Activated T-cell treated with anti-CD3 and anti-CD28 coated beads for 24 hours (primary cell): ENCODE measurements around the gene WDR62.

Experiments used
- DNase-seq: peaks from one replicate; pipeline ENCODE4 v3.0.0-alpha.2; 2020; ENCODE audit warnings: low read depth

WDR62 gene

DNA sequence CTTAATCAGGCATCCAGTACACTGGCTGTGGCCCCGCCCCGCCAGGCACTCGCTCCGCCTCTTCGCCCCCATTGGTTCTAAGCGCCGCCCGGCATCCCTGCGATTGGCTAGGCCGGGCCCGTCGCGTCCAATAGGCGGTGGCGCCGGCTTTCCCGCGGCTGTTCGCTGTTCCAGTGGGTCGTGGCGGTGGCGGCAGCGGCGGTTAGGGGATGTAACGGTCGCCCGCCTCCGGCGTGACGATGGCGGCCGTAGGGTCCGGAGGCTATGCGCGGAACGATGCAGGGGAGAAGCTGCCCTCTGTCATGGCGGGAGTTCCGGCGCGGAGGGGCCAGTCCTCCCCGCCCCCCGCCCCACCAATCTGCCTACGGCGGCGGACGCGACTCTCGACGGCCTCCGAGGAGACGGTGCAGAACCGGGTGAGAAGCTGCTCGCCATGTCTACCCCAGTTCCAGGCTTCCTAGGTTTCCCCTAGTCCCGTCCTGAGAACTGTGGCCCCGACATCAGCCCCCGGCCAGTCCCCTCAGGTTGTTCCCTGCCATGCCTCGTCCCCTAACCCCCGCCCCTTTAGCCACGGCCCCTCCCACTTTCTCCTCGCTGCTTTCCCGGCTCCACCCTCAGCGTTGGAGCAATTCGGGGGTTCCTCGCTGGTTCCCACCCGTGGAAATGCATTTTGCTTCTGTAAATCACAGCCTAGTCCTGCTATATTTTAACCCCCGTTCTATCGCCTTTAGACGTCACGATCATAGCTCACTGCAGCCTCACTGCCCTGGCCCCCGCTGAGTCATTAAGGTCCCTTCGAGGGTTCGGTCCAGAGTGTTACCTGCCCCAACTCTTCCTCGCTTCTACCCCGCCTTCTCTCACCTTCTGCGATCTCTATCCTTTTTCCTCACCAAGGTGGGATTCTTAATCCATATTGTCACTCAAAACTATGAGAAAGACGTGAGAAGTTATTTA is at the start of gene WDR62:
WDR62 (plus strand) TSS at position 165 of the 954 bp plus-strand sequence; CDS start at position 240, 75 bp downstream.
- peak; percentile 91 for DNase-seq

DNA sequence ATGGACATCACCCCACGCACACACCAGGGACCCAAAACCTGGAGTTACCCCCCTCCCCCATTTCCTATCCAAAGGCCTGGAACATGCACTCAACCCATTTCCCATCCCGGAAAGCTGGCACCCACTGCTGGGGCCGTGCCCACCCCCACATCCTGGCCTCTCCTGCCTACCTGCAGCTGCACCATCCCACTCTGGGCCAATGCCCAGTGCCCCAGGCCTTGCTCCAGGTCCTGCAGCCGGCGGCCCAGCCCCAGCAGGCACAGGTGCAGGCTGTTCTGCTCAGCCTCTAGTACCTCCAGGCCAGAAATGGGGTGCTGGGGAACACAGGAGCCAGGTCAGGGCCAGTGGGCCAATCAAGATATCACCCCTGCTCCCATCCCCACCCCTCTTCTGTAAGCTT is 47.7 kb upstream of the WDR62 start:
- DNase-seq: no peak

DNA sequence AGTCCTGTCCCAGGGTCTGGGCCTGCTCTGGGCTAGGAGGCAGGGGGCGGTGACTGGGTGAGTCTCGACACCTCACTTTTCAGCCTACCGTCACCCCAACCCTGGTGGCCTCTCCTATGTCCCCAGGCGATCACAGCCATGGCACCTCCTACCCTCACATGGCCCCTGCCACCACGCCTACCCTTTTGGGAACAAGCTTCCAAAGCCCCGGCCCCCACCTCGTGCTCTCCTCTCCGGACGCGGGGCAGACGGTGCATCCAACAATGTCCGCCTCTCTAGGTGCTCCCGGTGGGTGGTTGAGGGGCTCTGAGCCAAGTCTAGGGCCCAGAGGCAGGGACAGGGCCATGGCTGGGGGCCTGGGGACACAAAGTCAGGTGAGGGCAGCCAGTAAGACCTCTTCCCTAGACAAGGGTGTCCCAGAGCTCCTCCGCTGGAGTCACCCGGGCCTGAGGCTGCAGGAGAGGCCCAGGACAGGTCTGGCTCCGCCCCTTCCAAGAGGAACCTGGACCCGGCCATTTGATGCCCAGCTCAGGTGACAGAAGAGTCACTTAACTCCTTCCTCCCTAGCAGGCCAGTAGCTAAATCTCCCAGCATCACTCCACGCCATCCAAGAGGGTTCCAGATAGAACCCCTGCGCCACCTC is 46.2 kb upstream of the WDR62 start, which contains the start of gene SYNE4:
SYNE4 (minus strand) TSS at position 478 of the 643 bp plus-strand sequence; CDS start at position 346, 132 bp downstream.
- no peak for DNase-seq

DNA sequence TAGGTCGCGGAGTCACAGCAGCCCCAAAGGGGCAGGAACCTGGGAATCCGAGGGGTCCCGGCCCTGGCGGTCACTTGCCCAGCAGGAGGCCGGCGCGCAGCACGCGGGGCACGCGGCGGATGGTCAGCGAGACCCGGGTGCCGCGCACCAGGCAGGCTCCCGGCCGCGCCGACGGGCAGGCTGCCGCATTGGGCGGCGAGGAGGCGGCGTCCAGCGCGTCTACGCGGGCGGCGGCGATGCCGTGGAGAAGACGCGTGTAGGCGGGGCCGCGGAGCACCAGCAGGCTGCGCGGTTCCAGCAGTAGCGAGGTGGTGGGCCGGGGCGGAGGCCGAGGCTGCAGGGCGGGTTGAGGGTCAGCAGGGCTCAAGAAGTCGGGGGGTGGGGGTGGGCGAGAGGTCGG is 45.5 kb upstream of the WDR62 start:
- peak; percentile 44 for DNase-seq

DNA sequence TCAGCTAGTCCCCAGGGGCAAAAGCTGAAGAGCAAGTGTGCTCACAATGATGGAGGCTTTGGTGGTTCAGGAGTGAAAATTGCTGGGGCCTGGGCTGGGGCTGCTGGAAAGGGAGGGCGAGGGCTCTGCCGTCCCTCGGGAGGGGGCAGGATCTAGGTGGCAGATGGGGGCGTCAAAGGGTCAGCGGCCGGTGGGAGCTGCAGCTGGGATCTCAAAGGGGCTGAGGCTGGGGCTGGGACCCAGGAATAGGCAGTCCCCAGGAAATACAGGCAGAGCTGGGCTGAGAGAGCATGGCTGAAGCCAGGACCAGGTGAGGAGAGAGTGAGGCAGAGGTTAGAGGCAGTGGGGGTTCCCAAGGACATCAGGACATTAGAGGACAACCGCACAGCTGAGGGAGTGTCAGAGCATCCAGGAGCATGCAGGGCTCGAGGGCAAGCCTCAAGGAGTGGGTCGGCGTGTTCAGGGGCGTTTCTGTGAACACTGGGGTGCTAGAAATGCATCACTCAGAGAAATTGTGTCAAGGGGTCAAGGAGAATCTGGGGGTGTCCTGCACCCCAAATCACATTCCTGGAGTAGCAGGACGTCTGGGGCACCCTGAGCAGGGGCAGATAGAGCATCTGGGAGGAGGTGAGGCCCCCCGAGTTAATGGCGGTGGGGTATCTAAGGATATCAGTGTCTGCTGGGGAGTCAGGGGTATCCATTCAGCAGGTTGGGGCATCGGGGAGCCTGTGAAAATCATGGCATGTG is 44.9 kb upstream of the WDR62 start:
- no peak for DNase-seq

DNA sequence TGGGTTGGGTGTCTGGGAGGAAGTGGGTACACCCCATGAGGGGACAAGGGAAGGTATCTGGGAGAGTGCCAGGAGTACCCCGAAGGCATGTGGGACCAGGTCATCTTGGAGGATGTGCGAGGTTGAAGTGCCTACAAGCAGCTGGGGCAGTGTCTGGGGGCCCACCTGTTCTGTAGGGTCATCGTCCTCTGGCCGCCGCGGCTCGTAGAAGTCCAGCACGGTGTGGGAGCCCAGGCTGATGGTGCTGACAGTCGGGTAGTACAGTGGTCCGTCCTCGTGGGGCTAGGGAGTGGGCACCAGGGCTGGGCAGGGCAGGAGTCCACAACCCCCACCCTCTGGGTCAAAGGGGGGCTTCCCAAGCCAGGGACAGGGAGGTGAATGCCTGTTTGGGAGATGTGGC is 44.3 kb upstream of the WDR62 start:
- DNase-seq: no peak

DNA sequence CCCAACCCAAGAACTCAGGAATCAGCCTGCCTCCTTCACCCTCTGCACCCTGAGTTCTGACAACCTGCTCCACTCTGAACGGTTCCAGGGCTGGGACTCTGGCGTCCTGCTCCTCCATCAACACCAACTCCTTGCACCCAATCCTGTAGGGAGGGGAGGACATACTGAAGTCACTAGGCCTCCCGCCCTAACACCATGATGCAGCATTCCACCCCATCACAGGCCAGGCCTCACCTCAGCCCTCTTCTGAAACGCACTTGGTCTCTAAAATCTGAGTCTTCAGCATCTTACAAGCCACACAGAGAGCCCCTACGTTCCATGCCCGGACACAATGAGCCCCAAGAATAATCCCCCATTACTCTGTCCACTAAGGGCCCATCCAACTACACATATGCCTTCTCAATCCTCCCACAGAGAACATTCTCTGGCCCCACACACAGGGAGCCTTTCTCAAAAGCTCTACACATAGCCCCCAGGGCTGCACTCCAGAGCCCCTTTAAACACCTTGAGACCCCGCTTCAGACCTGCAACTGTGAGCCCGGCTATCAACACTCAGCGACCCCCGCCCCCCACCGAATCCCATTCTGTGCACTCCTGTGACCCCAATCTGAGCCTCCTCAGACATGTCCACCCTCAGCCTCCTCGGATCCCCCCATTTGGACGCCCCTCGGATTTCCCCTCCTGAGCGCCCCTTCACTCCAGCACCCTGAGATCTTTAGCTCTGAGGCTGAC is 41.3 kb upstream of the WDR62 start:
- DNase-seq: peak; percentile 10

DNA sequence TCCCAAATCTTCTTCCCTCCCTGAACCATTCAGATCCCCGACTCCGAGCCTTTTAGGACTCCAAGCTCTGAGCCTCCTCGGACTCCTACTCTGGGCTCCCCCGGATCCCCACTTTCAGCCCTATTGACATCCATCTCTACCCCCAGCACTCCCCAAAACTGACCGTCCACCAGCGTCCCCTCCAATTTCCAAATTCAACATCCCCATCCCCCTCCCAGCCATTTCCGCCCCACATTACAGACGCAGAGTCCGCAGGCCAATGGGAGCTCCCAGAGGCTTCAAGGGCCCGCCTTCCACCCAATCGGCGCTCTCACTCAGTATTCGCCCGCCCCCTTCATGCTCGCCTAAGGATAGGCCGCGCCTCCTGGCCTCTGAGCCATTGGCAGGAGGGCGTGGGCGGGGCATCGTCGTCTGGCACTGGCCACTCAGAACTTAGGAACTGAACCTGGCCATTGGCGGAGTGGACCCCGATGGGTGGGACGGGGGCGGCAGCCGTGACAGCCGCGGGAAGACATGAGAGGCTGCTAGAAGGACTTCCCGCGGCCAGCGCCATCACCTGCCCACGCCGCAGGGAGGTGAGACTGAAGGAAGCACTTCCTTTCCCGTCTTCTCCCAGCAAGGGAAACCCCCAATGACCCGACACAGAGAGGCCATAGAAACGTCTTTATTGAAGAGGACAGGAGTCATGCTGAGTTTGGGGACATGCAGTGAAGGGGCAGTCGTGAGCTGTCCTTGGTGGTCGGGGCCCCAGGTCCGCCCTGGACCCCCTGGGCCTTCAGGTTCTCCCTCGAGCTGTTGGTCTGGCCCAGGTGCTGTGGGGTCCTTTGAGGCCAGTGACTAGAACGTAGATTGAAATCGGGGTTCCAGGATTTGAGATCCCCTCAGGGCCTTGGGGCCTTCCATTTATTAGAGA is 40.4 kb upstream of the WDR62 start, which contains the start of gene ALKBH6:
ALKBH6 (minus strand) TSS at position 202 of the 913 bp plus-strand sequence. CDS start 816 bp downstream, outside the sequence.
- DNase-seq: peak; percentile 99

DNA sequence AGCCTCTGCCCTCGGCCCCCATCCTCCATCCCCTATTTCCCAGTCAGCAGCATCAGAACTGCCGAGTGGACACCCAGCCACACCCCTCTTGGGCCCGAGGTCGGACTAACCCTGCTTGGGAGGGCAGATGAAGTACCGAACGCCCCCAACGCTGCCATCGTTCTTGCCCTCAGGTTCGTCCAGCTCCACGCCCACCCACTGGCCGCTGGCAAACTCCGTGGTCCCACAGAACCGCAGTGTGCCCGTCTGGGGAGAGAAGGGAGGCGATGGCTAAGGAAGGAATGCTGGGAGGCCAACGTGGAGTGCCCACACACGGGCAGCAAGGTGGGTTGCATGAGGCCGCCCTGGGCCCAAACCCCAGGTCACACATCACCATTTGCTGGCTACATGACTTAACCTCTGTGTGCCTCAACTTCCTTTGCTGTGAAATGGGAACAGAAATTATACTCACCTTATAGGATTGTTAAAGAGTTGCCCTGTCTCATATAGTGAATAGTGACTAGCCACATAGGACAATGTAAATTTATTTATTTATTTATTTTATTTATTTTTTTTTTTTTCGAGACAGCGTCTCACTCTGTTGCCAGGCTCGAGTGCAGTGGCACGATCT is 35.5 kb upstream of the WDR62 start:
- DNase-seq: no peak

DNA sequence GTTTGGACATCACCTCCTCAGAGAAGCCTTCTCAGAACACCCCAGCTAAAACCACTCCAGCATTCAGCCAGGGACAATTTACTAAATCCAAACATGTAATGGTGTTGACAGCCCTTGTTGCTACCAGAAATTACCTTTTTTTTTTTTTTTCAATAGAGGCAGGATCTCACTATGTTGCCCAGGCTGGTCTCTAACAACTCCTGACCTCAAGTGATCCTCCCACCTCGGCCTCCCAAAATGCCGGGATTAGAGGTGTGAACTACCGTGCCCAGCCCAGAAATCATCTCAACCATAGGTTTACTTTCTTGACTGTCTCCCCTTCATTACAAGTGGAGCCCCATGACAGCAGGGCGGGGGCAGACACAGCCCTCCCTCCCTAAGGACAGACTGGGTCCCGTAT is 31.3 kb upstream of the WDR62 start:
- no peak for DNase-seq

DNA sequence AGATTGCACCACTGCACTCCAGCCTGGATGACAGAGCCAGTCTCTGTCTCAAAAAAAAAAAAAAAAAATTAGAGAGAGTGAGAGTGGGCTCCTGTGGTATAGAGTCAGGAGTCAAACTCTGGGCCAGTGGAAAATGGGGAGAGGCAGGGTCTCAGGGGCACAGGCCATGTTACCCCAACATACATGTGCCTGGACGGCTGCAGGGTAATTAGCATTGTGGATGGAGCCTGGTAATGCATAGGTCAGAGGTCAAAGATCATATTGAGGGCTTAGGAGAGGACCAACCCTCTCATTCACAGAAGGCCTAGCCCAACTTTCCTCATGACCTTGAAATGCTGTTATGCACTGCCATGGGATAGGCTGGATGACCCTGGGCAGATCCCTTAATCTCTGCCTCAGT is 29.2 kb upstream of the WDR62 start:
- no peak for DNase-seq

DNA sequence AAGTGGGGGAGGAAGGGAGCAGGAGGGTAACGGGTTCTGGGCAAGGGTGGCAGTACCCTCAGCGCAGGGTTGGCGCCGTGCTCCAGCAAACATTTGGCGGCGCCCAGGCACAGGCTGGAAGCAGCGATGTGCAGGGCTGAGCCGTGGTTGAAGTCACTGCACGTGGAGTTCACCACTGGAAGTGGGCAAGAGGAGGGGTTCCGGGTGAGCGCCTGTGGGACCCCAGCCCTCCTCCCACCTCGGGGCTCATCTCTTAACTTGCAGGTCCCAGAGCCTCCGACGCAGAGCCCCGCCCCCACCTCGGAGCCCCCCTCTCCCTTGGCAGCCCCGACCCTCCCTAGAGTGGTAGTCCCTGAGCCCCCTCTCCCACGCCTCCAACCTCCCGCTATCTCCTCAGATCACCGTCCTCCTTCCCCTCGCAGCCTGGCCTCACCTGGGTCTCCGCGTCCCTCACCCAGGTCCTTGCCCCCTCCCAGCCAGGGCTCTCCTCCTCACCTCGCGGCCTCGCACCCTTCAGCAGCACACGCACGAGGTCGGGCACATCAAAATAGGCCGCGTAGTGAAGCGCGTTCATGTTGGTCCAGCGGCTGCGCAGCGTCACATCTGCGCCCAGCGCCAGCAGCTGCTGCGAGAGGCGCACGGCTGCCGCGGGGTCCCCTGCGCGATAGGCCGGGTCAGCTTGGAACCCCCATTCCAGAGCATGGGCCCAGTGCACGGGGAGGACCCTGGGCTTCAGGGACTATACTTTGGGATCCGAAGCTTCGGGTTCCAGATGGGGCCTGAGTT is 28.4 kb upstream of the WDR62 start:
- no peak for DNase-seq

DNA sequence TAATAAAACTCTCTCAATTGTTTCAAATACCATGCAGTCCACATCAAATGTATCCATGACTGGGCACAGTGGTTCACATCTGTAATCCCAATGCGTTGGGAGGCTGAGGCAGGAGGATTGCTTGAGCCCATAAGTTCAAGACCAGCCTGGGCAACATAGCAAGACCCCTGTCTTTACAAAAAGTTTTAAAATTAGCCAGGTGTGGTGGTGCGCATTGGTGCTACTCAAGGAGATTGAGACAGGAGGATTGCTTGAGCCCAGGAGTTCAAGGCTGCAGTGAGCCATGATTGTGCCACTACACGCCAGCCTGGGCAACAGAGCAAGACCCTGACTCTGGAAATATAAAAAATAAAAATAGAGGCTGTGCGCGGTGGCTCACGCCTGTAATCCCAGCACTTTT is 27.0 kb upstream of the WDR62 start:
- DNase-seq: no peak

DNA sequence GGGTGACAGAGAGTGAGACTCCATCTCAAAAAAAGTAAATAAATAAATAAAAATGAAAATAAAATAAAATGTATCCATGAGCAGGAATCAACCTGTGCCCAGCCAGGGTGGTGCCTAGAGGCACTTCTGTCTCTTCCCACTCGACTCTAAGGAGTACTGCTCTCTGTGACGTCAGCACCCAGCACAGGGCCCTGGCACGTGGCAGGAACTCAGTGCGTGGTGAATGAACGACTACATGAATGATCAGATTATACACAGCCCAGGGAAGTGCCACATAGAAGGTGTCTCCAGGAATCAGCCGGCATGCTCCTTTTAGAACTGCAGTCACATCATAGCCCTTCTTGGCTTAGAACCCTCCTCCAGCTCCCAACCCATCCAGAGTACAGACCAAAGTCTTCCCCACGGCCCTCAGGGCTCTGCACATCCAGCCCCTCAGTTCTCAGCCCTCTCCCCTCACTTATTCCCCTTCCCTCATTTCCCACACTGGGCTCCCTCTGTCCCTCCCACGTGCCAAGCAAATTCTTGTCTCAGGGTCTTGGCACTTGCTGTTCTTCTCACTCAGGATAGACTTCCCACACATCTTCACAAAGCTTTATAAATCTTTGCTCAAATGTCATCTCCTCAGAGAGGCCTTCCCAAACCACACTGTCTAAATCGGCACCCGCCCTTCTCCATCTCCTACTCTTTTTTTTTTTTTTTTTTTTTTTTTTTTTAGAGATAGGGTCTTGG is 26.2 kb upstream of the WDR62 start:
- no peak for DNase-seq

DNA sequence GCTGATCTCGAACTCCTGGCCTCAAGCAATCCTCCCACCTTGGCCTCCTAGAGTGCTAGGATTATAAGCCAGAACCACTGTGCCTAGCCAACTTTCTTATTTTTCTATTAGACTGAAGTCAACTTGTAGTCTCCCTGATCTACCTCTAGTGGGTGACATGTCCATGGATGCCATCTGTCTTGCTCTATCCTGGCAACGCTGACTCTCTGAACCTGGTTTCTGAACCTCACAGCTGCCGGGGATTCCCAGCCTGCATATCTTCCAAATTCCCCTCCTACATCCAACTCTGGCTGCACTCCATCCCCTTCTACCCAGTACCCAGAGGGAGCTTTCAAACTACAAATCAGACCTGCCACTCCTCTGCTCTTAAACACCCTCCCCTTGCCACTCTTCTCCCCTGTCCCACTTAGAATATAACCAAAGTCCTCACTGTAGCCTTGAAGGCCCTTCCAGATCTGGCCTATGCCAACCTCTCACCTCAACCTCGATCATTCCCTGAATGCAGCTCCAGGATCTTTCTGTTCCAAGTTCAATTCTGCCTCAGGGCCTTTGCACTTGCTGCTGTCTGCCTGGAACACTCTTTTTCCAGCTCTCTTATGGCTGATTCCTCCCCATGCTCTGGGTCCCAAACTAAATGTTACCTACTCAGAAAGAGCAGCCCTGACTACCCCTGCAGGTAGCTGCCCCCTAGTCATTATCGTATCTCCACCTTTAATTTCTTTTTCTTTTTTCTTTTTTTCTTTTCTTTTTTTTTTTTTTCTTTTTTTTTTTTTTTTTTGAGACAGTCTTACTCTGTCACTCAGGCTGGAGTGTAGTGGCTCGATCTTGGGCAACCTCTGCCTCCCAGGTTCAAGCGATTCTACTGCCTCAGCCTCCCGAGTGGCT is 24.2 kb upstream of the WDR62 start:
- DNase-seq: no peak

DNA sequence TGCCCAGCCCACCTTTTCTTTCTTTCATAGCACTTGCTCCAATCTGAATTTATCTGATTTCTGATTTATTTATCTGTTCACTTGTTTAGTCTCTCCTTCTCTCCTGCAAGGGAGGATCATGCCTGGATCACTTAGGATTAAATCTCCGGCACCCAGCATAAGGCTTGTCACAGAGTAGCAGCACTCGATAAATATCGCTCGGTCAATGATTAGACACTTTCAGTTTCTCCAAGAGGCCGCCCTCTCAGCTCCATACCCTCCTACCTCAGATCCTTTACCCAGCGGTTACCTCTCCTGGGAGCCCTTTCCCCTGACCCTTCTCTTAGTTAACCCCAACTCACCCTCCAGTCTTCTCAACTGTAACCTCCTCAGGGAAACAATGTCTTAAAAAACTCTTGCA is 23.4 kb upstream of the WDR62 start:
- DNase-seq: no peak

DNA sequence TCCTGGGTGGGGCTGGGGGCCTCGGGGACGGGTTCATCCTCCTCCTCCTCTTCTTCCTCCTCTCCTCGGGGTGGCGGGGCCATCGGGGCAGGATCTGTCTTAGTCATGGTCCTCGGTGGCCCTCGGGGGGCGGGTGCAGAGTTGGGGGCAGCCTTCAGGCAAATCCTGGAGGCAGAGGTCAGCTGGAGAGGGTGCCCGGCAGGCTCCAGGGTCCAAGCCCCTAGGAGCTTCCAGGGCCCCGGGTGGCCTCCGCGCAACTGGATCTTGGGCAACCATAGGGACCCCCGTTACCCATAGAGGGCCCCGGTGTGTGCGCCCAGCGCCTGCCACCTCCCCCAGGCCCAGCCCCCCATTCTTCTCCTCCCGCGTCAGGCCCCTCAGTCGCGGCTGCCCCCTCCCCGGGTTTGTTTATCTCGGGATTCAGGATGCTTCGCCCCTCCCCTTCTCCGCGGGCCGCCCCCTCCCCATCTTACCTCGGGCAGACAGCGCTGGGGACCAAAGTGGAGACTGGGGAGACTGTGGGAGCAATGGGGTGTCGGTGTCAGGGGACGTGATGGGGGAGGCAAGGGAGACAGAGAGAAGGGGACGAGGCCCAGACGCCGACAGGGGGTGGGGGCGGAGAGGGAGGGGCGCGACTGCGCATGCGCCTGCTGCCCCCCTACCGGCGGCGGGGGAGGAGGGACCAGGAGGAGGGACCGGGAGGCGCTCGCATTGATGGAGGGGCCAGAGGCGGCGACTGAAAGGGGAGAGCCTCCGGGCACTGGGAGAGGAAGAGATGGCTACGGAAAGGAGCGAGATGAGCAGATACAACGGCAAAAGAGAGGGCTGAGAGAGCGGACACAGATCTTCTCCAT is 22.2 kb upstream of the WDR62 start, which contains the start of gene CLIP3:
CLIP3 (minus strand) TSS at position 623 of the 854 bp plus-strand sequence; CDS start at position 107, 516 bp downstream.
- peak; percentile 16 for DNase-seq
